ENCODE results near the gene KLHL6. TPM values are rescaled to one million over a fixed set of nuclear protein-coding genes. Genes with fewer than 3 reads are reported as not detected.

KLHL6 gene
- polyA plus RNA-seq (2012; ENCODE audit: insufficient read length, low read depth) = 0.08 TPM

- TF ChIP-seq REST (IDR thresholded peaks at IDR 0.05; ENCODE audit: insufficient read depth in 1 of 2, low read depth in 2 of 2, low read length in 2 of 2) (no peak), POLR2AphosphoS5 (IDR thresholded peaks at IDR 0.05; ENCODE audit: low read depth, low read length) (no peak), SIN3A (IDR thresholded peaks at IDR 0.05; ENCODE audit: borderline replicate concordance, insufficient read depth, low read length) (no peak), FOXP2 (optimal IDR thresholded peaks at IDR 0.05; ENCODE audit: borderline replicate concordance, extremely low read depth, extremely low read length, insufficient read depth) (no peak), TAF1 (IDR thresholded peaks at IDR 0.05; ENCODE audit: borderline replicate concordance, insufficient read depth, low read length) (no peak)
These were observed at the start of gene KLHL6 for GRCh38 chr3:183555541-183556081. Gene KLHL6 (minus strand): TSS chr3:183555706. CDS start chr3:183555653, 53 bp downstream.

GRCh38 chr3:183597959-183598358 lies 42.5 kb upstream of the KLHL6 start:
- no peak for TF ChIP-seq TAF1 (IDR thresholded peaks at IDR 0.05; ENCODE audit: borderline replicate concordance, insufficient read depth, low read length)
- TF ChIP-seq POLR2AphosphoS5 (IDR thresholded peaks at IDR 0.05; ENCODE audit: low read depth, low read length) = no peak
- TF ChIP-seq SIN3A (IDR thresholded peaks at IDR 0.05; ENCODE audit: borderline replicate concordance, insufficient read depth, low read length) = no peak
- TF ChIP-seq FOXP2 (optimal IDR thresholded peaks at IDR 0.05; ENCODE audit: borderline replicate concordance, extremely low read depth, extremely low read length, insufficient read depth) = no peak
- no peak for TF ChIP-seq REST (IDR thresholded peaks at IDR 0.05; ENCODE audit: insufficient read depth in 1 of 2, low read depth in 2 of 2, low read length in 2 of 2)

GRCh38 chr3:183594636-183595035 lies 39.1 kb upstream of the KLHL6 start:
- TF ChIP-seq SIN3A (IDR thresholded peaks at IDR 0.05; ENCODE audit: borderline replicate concordance, insufficient read depth, low read length) = no peak
- no peak for TF ChIP-seq REST (IDR thresholded peaks at IDR 0.05; ENCODE audit: insufficient read depth in 1 of 2, low read depth in 2 of 2, low read length in 2 of 2)
- TF ChIP-seq POLR2AphosphoS5 (IDR thresholded peaks at IDR 0.05; ENCODE audit: low read depth, low read length) = no peak
- no peak for TF ChIP-seq TAF1 (IDR thresholded peaks at IDR 0.05; ENCODE audit: borderline replicate concordance, insufficient read depth, low read length)
- TF ChIP-seq FOXP2 (optimal IDR thresholded peaks at IDR 0.05; ENCODE audit: borderline replicate concordance, extremely low read depth, extremely low read length, insufficient read depth) = no peak

GRCh38 chr3:183592821-183593220 lies 37.3 kb upstream of the KLHL6 start:
- TF ChIP-seq SIN3A (IDR thresholded peaks at IDR 0.05; ENCODE audit: borderline replicate concordance, insufficient read depth, low read length) (no peak), POLR2AphosphoS5 (IDR thresholded peaks at IDR 0.05; ENCODE audit: low read depth, low read length) (no peak), FOXP2 (optimal IDR thresholded peaks at IDR 0.05; ENCODE audit: borderline replicate concordance, extremely low read depth, extremely low read length, insufficient read depth) (no peak), TAF1 (IDR thresholded peaks at IDR 0.05; ENCODE audit: borderline replicate concordance, insufficient read depth, low read length) (no peak)

GRCh38 chr3:183591881-183592521 lies 36.5 kb upstream of the KLHL6 start:
- TF ChIP-seq FOXP2 (optimal IDR thresholded peaks at IDR 0.05; ENCODE audit: borderline replicate concordance, extremely low read depth, extremely low read length, insufficient read depth) (no peak), POLR2AphosphoS5 (IDR thresholded peaks at IDR 0.05; ENCODE audit: low read depth, low read length) (no peak), REST (IDR thresholded peaks at IDR 0.05; ENCODE audit: insufficient read depth in 1 of 2, low read depth in 2 of 2, low read length in 2 of 2) (no peak), TAF1 (IDR thresholded peaks at IDR 0.05; ENCODE audit: borderline replicate concordance, insufficient read depth, low read length) (no peak), SIN3A (IDR thresholded peaks at IDR 0.05; ENCODE audit: borderline replicate concordance, insufficient read depth, low read length) (no peak)
